ENCODE data around the gene VTCN1.
A peak's percentile ranks its signal among the peaks of the same experiment; 100 is the strongest.

Gene VTCN1

DNA sequence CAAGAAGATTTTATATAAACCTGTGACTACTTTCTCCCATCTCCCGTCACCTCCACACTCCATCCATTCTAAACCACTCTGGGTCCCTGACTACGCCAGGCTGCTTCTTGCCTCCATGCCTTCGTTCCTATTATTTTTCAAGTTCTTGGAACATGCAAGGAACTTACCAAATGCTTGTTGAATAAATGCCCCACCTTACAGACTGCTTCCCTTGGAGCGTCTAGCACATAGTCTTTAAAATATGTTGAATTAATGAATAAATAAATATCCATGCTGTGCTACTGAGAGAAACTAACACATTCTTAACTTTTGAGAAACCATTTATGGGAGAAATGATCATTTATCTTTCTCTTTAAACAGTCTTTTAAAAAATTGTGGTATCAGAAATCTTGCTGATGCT is 27.6 kb downstream of the VTCN1 start:
- Histone ChIP-seq H3K27ac (no peak overlapping the region), H3K9me3 (ENCODE audit: severe bottlenecking) (no peaks in the 10 kb centered on the region), H3K36me3 (no peaks in the 10 kb centered on the region), H3K4me3 (ENCODE audit: low read depth, low read length) (no peak overlapping the region), H3K27me3 (ENCODE audit: insufficient read depth, low read depth, severe bottlenecking) (no peaks in the 10 kb centered on the region)
- TF ChIP-seq, protein P1, sequence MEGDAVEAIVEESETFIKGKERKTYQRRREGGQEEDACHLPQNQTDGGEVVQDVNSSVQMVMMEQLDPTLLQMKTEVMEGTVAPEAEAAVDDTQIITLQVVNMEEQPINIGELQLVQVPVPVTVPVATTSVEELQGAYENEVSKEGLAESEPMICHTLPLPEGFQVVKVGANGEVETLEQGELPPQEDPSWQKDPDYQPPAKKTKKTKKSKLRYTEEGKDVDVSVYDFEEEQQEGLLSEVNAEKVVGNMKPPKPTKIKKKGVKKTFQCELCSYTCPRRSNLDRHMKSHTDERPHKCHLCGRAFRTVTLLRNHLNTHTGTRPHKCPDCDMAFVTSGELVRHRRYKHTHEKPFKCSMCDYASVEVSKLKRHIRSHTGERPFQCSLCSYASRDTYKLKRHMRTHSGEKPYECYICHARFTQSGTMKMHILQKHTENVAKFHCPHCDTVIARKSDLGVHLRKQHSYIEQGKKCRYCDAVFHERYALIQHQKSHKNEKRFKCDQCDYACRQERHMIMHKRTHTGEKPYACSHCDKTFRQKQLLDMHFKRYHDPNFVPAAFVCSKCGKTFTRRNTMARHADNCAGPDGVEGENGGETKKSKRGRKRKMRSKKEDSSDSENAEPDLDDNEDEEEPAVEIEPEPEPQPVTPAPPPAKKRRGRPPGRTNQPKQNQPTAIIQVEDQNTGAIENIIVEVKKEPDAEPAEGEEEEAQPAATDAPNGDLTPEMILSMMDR (IDR thresholded peaks at IDR 0.05; ENCODE audit: low read depth, low read length), result no peak
- no peak for DNase-seq

DNA sequence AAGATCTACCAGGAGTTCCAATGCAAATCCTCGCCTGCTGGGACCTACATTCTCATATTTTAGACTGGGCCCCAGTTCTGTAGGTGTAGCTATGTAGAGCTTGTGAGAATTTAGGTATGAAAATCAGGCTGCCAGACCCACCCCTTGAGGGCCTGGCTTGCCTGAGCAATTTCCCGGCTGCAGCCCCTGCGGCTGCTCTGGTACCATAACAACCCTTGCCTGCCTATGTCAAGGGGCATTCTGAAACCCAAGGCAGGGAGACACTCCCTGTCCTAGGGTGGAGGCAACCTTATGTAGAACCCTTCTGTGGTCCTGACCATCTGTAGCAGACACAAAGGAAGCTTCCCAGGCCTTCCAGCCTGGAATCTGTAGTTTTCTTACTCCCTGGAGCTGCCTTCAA is 28.4 kb downstream of the VTCN1 start:
- H3K36me3 ChIP-seq, result no peaks in the 10 kb centered on the region
- H3K4me3 ChIP-seq (ENCODE audit: low read depth, low read length), result no peak overlapping the region
- H3K27ac ChIP-seq, result no peak overlapping the region
- H3K27me3 ChIP-seq (ENCODE audit: insufficient read depth, low read depth, severe bottlenecking), result no peaks in the 10 kb centered on the region
- DNase-seq, result no peak
- TF ChIP-seq, protein P1 (IDR thresholded peaks at IDR 0.05; ENCODE audit: low read depth, low read length), result no peak
- H3K9me3 ChIP-seq (ENCODE audit: severe bottlenecking), result no peaks in the 10 kb centered on the region

DNA sequence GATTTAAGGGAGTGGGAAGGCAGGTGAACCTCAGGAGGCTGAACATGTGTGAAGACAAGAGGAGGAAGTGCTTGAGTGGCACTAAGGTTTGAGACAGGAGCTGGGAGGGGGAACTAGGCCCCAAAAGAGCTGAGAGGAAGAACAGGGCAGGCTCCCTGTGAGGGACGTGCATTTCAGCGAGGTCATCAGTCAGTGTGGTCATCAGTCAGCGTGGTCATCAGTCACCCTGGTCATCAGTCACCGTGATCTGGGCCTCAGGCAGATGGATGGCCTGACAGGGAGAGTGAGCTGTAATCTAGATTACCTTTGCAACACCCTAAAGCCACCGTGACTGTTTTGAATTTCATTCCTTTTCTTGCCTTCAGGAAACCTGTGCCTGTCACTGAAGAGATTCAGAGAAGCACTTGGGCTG is 29.1 kb downstream of the VTCN1 start:
- Histone ChIP-seq H3K27ac (no peak overlapping the region), H3K36me3 (no peaks in the 10 kb centered on the region), H3K9me3 (ENCODE audit: severe bottlenecking) (no peaks in the 10 kb centered on the region), H3K4me3 (ENCODE audit: low read depth, low read length) (no peak overlapping the region), H3K27me3 (ENCODE audit: insufficient read depth, low read depth, severe bottlenecking) (no peaks in the 10 kb centered on the region)
- peak; percentile 49 for DNase-seq
- TF ChIP-seq, protein P1 (IDR thresholded peaks at IDR 0.05; ENCODE audit: low read depth, low read length), result no peak

DNA sequence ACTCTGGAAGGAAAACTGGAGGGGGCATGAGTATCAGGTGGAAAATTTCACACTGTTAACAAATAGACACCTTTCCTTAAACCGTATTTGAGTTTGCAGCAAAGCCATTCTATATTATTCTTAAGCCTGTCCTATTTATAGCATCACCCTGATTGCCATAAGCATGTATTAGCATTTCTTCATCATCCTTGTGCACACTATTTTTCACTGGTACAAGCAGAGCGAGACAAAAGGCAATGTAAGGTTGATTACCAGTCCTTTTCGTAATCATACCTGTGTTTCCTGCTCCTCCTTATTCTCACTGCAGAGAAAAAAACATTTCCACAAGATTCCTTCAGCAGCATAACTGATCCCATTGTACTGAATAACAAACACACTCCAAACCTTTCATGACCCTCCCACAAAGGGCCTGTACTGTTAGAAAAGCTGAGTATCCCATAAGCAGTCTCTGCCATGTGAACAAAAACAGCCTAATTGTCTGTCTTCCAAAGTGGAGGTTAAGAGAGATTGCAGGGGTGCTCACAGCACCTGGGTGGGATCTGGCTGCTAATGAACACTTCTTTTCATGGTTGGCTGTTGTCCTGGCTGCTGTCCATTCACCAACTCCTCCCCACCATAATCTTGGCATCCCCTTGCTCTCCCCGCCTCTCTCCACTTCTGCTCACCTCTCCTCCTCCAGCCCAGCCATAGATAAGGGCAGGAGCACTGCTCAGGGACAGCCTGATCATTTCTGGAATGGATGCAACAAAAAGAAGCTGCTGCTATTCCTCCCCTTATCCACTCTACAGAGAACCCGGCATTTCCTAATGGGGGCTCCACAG is 30.4 kb downstream of the VTCN1 start:
- no peaks in the 10 kb centered on the region for H3K9me3 ChIP-seq (ENCODE audit: severe bottlenecking)
- no peaks in the 10 kb centered on the region for H3K27me3 ChIP-seq (ENCODE audit: insufficient read depth, low read depth, severe bottlenecking)
- DNase-seq, result no peak
- H3K4me3 ChIP-seq (ENCODE audit: low read depth, low read length), result no peak overlapping the region
- no peak overlapping the region for H3K27ac ChIP-seq
- TF ChIP-seq, protein P1 (IDR thresholded peaks at IDR 0.05; ENCODE audit: low read depth, low read length), result no peak
- no peaks in the 10 kb centered on the region for H3K36me3 ChIP-seq

DNA sequence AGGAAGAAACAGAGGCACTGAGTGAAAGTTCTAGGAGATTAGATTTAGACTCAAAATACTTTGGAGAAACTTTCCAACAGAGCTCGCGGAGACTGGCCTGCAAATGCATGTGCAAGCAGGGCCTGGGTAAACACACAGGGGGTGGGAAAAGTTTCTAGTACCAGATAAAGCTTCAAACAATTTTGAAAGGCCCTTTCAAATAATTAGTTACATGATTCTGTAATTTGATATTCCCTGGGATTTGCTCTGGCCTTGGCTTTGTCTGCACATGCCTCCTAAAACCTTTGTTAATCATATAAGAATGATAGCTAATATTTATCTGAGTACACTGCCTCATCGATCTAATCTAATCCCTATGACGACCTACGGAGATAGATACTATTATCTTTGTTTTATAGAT is 31.3 kb downstream of the VTCN1 start:
- Histone ChIP-seq H3K36me3 (no peaks in the 10 kb centered on the region), H3K4me3 (ENCODE audit: low read depth, low read length) (no peak overlapping the region), H3K9me3 (ENCODE audit: severe bottlenecking) (no peaks in the 10 kb centered on the region), H3K27me3 (ENCODE audit: insufficient read depth, low read depth, severe bottlenecking) (no peaks in the 10 kb centered on the region), H3K27ac (no peak overlapping the region)
- no peak for DNase-seq
- TF ChIP-seq, protein P1 (IDR thresholded peaks at IDR 0.05; ENCODE audit: low read depth, low read length), result no peak

DNA sequence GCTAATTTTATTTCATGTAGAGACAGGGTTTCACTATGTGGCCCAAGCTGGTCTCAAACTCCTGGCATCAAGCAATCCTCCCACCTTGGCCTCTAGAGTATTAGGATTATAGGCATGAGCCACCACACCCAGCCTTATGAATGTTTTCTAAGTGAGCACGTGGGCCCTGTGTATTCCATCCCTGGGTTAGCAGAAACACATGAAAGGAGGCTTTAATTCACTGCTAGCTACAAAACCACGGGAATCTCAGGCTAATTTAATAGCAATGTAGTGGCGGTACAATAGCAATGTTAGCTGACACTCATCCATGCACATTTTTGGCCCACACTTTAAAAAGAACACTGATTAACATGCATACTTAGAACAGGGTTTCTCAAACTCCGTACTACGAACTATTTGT is 32.0 kb downstream of the VTCN1 start:
- TF ChIP-seq, protein P1 (IDR thresholded peaks at IDR 0.05; ENCODE audit: low read depth, low read length), result no peak
- no peaks in the 10 kb centered on the region for H3K27me3 ChIP-seq (ENCODE audit: insufficient read depth, low read depth, severe bottlenecking)
- peaks cover 4% of the 10 kb centered on the region for H3K9me3 ChIP-seq (ENCODE audit: severe bottlenecking)
- H3K36me3 ChIP-seq, result no peaks in the 10 kb centered on the region
- no peak overlapping the region for H3K27ac ChIP-seq
- DNase-seq, result no peak
- H3K4me3 ChIP-seq (ENCODE audit: low read depth, low read length), result no peak overlapping the region

All from WERI-Rb-1 (cell line).